Neutrophil (primary cell): Measurements from ENCODE around the gene HPCA.

Experiments
- H3K27ac ChIP-seq: fragments of 200-600 bp; sonication (generic); 2 replicates; pipeline ENCODE4 v1.5.1; 2016; ENCODE audit warnings: mild to moderate bottlenecking, moderate library complexity
- H3K27me3 ChIP-seq: fragments of 200-600 bp; sonication (generic); 2 replicates; pipeline ENCODE4 v1.6.0; 2016; ENCODE audit warnings: mild to moderate bottlenecking
- H3K36me3 ChIP-seq: fragments of 200-600 bp; sonication (generic); 2 replicates; pipeline ENCODE4 v1.5.1; 2017
- H3K4me1 ChIP-seq, 2 experiments: fragments of 200-600 bp in 1 of 2; sonication (generic) in 1 of 2; 1 replicate in 1 of 2; 2 replicates in 1 of 2; pipeline versions ENCODE4 v1.5.1 to v1.6.1; 2013 to 2016; ENCODE audit warnings: low read depth in 1 of 2, low read length in 1 of 2, mild to moderate bottlenecking in 1 of 2, moderate library complexity in 1 of 2; ENCODE audit not compliant: control insufficient read depth in 1 of 2, insufficient read depth in 1 of 2
- H3K4me3 ChIP-seq, 2 experiments: fragments of 200-600 bp in 1 of 2; sonication (generic) in 1 of 2; 1 replicate in 1 of 2; 2 replicates in 1 of 2; pipeline ENCODE4 v1.5.1; 2013 to 2016; ENCODE audit warnings: low read depth in 1 of 2, low read length in 1 of 2, mild to moderate bottlenecking in 1 of 2, moderate library complexity in 1 of 2
- H3K9me3 ChIP-seq: fragments of 200-600 bp; sonication (generic); 2 replicates; pipeline ENCODE4 v1.5.1; 2016
- TF ChIP-seq, protein P1 (sequence below): fragments of 200-600 bp; sonication (generic); IDR thresholded peaks from 2 replicates; pipeline ENCODE4 v1.5.1; 2016; ENCODE audit warnings: antibody characterized with exemption

Gene HPCA

DNA sequence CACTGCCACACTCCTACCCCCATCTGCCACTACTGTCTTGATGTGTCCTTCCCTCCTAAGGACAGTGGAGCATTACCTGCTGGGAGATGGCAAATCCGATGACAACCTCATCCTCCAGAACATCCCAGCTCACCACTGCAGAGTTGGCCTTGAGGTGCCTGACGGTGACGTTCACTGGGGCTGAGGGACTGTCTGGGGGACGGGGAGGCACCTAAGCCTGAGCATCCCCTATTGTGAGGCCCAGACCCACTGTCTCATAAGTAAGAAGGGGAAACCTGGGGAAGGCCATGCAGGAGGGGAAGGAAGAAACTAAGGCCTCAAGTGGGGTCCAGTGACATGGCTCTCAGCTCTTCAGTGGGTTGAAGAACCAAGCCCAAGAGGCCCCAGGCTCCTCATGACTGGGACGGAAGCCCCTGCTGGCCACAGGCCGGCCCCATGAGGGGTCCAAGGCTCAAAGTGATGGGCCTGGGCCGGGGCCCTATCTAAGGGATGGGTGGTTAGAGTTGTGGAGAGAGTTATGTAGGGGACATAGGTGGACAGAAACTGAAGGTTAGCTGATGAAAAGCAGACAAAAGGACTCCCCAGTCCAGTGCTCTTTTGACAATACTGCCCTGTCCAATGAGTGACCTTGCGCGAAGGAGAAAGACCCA is 17.4 kb upstream of the HPCA start:
- no peaks in the 10 kb centered on the region for H3K9me3 ChIP-seq
- H3K36me3 ChIP-seq: no peaks in the 10 kb centered on the region
- no peaks in the 10 kb centered on the region for H3K4me1 ChIP-seq
- TF ChIP-seq, protein P1, sequence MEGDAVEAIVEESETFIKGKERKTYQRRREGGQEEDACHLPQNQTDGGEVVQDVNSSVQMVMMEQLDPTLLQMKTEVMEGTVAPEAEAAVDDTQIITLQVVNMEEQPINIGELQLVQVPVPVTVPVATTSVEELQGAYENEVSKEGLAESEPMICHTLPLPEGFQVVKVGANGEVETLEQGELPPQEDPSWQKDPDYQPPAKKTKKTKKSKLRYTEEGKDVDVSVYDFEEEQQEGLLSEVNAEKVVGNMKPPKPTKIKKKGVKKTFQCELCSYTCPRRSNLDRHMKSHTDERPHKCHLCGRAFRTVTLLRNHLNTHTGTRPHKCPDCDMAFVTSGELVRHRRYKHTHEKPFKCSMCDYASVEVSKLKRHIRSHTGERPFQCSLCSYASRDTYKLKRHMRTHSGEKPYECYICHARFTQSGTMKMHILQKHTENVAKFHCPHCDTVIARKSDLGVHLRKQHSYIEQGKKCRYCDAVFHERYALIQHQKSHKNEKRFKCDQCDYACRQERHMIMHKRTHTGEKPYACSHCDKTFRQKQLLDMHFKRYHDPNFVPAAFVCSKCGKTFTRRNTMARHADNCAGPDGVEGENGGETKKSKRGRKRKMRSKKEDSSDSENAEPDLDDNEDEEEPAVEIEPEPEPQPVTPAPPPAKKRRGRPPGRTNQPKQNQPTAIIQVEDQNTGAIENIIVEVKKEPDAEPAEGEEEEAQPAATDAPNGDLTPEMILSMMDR: no peak
- H3K27ac ChIP-seq: no peak overlapping the region
- H3K27me3 ChIP-seq: peaks cover 52% of the 10 kb centered on the region
- H3K4me3 ChIP-seq: no peak overlapping the region

DNA sequence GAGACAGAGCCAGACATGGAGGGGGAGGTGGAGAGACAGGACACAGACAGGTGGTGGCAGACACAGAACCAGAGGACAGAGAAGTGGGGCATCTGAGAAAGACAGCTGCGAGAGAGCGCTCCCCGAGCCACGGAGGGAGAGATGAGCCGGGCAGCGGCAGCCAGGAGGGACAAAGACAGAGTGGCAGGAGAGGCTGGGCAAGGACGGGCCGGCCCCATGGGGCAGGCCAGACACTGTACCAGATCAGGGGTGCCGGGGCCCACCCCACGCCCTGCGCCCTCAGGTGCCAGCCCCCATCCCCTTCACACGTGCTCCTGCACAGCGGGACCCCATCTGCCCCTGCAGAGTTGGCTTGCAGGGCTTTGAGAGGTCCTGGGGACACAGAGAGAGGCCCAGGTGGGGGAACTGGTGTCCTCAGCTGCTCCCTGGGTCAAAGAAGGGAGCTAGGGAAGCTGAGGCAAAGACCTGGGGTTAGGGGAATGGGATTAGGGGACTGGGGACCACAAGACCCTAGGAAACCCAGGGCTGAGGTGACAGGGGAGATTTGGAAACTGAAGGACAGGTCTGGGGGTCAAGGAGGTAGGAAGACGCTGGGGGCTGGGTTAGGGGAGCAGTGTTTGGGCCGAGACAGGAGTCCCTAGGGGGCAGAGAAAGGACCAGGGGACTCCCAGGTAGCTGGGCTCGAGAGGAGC is 16.2 kb upstream of the HPCA start:
- no peaks in the 10 kb centered on the region for H3K4me1 ChIP-seq
- H3K36me3 ChIP-seq: no peaks in the 10 kb centered on the region
- H3K4me3 ChIP-seq: no peak overlapping the region
- TF ChIP-seq, protein P1: no peak
- H3K27me3 ChIP-seq: peaks cover 63% of the 10 kb centered on the region
- no peak overlapping the region for H3K27ac ChIP-seq
- H3K9me3 ChIP-seq: no peaks in the 10 kb centered on the region

DNA sequence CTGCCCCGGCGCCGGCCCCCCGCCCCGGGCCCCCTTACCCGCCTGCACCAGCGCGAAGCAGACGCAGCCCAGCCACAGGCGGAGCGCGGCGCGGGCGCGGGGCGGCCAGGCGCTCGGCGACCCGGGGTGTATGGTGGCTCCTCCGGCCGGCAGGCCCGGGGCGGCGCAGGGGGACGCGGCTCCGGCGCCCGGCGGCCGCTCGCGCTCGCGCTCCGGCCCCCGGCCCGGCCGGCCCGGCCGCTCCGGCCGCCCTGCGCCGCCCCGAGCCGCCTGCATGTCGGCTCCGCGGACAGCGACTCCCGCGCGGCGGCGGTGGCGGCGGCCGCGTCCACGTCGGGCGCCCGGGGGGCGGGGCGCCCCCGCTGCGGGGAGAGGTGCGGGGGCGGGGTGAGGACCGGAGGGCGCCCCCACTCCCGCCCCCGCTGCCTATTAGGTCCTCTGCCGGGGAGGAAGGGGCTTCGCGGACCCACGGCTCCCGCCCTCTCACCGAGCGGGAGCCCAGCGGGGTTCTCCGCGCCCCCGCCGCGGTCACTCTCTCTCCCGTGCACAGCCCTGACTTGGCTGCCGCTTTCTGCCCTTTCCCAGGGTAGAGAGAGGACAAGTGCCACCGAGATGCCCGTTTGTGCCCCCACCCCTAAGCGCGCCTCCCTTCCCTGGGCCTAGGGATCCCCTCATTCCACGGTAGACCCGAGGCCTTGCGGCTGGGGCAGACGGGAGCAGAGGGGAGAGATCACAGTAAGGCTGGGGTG is 15.5 kb upstream of the HPCA start, which contains the start of gene FNDC5:
Gene FNDC5, minus strand, starts transcription at position 298 of the 749 bp plus-strand sequence.
- no peak within 1 kb of the TSS for H3K4me3 ChIP-seq
- no peaks in the 10 kb centered on the region for H3K4me1 ChIP-seq
- H3K9me3 ChIP-seq: no peaks in the 10 kb centered on the region
- H3K27ac ChIP-seq: no peak within 1 kb of the TSS
- H3K36me3 ChIP-seq: no peaks in the 10 kb centered on the region
- TF ChIP-seq, protein P1: no peak
- peaks cover 71% of the 10 kb centered on the region for H3K27me3 ChIP-seq

DNA sequence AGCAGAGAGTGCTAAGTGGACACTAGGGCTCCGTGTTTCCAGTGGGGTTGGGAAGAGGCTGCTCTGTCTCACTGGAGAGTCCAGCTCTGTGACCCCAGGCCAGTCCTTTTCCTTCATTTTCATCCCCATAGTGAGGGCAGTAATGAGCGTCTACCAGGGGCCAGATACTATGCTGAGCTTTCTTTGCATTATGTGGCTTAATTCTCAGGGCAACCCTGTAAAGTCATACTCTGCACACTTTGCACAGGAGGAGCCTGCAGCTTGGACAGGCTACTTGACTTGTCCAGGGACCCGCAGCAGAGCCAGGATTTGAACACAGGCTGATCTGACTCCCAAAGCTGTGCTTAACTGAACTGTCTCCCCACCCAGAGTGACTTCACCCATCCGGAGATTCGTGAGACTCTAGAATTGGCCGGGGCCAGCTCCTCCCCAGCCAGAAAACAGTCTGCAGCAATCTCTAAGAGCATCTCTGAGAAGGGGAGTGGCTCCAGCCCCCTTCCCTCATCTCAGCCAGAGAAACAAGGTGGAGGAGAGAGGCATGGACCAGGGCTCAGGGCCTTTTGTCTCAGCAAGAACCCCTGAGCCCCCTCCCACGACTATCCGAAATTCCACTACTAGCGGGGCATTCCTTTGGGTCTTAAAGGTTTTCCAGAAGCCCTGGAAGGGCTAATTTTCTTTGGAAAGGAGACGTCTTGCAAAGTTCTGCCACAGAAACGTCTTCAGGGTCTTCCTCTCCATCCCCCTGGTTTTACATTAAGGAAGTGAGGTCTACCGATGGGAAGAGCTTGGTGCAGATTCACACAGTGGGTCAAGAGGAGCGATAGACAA is 14.7 kb upstream of the HPCA start:
- Histone ChIP-seq H3K4me1 (no peaks in the 10 kb centered on the region), H3K27me3 (peaks cover 79% of the 10 kb centered on the region), H3K4me3 (no peak overlapping the region), H3K36me3 (no peaks in the 10 kb centered on the region), H3K27ac (no peak overlapping the region), H3K9me3 (no peaks in the 10 kb centered on the region)
- TF ChIP-seq, protein P1: no peak

DNA sequence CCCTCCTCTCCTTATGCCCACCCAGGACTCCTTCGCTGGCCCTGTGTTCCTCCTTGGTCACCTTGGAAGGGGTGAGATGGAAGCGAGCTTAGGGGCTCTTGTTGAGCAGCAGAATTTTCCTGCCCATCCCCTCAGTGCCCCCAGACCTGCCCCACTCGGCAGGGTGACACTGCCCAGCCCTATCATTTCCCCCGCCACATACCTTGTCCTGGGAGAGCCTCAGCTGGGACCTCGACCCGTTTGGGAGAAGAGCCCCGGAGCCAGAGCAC is 14.2 kb upstream of the HPCA start:
- H3K4me1 ChIP-seq: no peaks in the 10 kb centered on the region
- no peaks in the 10 kb centered on the region for H3K36me3 ChIP-seq
- TF ChIP-seq, protein P1: no peak
- H3K9me3 ChIP-seq: no peaks in the 10 kb centered on the region
- H3K4me3 ChIP-seq: no peak overlapping the region
- no peak overlapping the region for H3K27ac ChIP-seq
- peaks cover 84% of the 10 kb centered on the region for H3K27me3 ChIP-seq
